Fibroblast of lung (primary cell): ENCODE measurements around the gene GPATCH1.
A peak's percentile ranks its signal among the peaks of the same experiment; 100 is the strongest.

Experiments
- EZH2 ChIP-seq: IDR thresholded peaks from 2 replicates; pipeline ENCODE4 v1.5.1; 2012; ENCODE audit warnings: low read length, control low read depth, mild to moderate bottlenecking; ENCODE audit errors: missing control alignments
- TF ChIP-seq, protein P1 (sequence below), 2 donors: IDR thresholded peaks in 1 of 2; conservative IDR thresholded peaks in 1 of 2; 1 replicate in 1 of 2; 2 replicates in 1 of 2; pipeline ENCODE4 v1.5.1; 2011 to 2012; ENCODE audit warnings: low read length in 2 of 2, control low read depth in 1 of 2, inconsistent platforms in 1 of 2, low read depth in 1 of 2, mild to moderate bottlenecking in 1 of 2

DNA sequence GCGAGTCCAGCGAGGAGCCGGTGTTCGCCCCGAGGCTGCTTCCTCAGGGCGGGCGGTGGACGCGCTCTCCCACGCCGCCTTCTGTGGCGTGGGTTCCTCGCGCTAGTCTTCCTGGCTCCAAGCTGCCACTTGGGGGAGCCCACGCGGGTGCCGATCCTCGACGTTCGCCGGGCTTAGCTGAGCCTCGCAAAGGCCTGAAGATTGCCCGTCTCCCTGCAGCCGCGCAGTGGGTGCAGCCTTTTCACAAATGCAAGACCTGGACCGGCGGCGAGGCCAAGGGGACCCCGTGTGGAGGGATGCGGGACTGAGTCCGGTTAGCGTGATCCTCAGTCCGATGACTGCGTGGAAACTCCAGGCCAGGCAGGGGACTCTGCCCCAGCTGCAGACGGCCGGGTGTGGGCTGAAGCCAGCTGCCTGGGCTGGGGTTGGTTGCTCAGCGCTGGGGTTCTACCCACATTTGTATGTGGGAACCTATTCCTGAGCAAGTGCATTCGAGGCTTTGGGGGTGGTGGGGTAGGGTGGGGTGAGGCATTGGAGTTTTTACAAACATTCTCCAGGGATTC is 96.5 kb downstream of the GPATCH1 start:
- TF ChIP-seq, protein P1, sequence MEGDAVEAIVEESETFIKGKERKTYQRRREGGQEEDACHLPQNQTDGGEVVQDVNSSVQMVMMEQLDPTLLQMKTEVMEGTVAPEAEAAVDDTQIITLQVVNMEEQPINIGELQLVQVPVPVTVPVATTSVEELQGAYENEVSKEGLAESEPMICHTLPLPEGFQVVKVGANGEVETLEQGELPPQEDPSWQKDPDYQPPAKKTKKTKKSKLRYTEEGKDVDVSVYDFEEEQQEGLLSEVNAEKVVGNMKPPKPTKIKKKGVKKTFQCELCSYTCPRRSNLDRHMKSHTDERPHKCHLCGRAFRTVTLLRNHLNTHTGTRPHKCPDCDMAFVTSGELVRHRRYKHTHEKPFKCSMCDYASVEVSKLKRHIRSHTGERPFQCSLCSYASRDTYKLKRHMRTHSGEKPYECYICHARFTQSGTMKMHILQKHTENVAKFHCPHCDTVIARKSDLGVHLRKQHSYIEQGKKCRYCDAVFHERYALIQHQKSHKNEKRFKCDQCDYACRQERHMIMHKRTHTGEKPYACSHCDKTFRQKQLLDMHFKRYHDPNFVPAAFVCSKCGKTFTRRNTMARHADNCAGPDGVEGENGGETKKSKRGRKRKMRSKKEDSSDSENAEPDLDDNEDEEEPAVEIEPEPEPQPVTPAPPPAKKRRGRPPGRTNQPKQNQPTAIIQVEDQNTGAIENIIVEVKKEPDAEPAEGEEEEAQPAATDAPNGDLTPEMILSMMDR (conservative IDR thresholded peaks at IDR 0.05 in 1 of 2, IDR thresholded peaks at IDR 0.05 in 1 of 2; ENCODE audit: low read depth in 1 of 2, low read length in 2 of 2), result peak; percentile 35 to 47
- TF ChIP-seq EZH2, result no peak
